ENCODE results near the gene TOP2A.

TOP2A gene

DNA sequence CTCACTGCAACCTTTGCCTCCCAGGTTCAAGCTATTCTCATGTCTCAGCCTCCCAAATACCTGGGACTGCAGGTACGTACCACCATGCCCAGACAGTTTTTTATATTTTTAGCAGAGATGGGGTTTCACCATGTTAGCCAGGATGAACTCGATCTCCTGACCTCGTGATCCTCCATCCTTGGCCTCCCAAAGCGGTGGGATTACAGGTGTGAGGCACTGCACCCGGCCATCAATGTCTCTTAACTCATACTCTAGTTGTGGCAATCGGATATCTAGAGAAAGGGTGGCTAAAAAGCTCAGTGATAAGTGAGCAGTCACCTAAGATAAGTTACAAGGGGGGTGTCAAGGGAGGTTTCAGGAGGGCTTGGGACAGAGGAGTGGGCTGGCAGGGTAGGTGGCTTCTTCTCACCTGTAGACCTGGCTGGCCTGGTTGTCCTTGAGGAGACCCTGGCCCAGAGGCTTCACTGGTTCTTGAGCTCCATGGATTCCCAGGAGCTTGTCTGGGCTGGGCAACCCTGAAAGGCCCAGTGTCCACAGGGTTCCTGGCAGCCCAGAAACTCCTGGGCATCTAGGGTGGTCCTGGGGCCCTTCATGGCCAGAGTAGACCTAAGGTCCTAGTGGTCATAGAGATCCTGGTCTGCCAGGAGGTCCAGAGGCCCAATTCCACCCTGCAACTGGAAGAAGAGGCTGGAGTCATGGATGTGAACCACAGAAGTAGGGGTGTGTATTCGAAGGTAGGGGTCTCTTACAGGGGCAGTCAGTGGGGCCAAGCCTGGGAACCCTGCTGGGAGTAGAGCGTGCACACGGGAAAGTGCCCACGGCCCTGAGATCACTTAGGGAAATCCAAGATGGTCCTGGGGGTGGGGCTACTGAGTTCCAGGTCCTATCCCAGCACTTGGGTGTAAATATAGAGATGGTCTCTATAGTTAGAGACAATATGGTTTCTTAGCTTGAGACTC, 12.9 kb upstream of the TOP2A start:
- TF ChIP-seq, protein P1, sequence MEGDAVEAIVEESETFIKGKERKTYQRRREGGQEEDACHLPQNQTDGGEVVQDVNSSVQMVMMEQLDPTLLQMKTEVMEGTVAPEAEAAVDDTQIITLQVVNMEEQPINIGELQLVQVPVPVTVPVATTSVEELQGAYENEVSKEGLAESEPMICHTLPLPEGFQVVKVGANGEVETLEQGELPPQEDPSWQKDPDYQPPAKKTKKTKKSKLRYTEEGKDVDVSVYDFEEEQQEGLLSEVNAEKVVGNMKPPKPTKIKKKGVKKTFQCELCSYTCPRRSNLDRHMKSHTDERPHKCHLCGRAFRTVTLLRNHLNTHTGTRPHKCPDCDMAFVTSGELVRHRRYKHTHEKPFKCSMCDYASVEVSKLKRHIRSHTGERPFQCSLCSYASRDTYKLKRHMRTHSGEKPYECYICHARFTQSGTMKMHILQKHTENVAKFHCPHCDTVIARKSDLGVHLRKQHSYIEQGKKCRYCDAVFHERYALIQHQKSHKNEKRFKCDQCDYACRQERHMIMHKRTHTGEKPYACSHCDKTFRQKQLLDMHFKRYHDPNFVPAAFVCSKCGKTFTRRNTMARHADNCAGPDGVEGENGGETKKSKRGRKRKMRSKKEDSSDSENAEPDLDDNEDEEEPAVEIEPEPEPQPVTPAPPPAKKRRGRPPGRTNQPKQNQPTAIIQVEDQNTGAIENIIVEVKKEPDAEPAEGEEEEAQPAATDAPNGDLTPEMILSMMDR (IDR thresholded peaks at IDR 0.05; ENCODE audit: low read depth, low read length): no peak
- DNase-seq (ENCODE audit: low read depth in 2 of 2): no peak
- H3K4me3 ChIP-seq (replicated peaks in 1 of 2; ENCODE audit: low read depth in 2 of 2, low read length in 2 of 2): no peak overlapping the region

DNA sequence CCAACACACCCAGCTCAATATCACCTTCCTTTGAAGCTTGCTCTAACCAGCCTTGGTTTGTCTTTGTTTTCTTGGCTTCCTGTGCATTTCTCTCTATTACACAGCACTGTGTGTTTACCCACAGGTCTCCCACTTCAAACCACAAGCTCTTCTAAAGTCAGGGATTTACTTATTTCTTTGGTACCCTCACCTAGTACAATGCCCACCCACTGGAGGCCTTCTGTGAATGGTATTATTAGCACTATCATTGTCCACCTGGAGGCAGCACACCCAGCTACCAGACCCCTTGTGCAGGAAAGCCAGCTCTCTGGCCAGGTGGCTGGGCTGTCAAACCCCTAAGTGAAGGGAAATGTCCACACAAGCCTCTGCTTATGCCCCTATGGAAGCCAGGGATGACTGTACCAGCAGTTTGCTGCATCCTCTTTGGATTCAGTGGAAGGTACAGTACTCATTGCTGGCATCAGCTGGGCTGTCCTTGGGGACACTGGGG, 9.4 kb upstream of the TOP2A start:
- TF ChIP-seq, protein P1 (IDR thresholded peaks at IDR 0.05; ENCODE audit: low read depth, low read length): no peak
- H3K4me3 ChIP-seq (replicated peaks in 1 of 2; ENCODE audit: low read depth in 2 of 2, low read length in 2 of 2): no peak overlapping the region
- DNase-seq (ENCODE audit: low read depth in 2 of 2): no peak

DNA sequence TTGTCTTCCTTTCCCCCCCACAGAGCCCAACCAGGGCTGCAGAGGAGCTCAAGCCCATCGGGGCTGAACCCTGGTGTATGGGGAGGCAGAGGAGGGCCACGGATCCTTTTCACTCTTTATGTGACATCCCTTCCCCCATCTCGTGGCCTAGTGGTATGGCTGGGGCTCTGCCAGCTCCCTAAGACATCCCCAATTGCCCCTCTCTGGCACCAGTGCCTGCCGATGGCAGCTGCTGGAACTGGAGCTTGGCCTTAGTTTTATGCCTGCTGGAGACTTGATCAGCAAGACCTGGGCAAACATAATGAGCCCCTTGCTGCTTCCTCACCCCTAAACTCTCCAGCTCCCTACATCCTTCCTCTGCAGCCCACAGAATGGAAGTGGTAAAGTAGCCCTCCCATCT, 8.0 kb upstream of the TOP2A start:
- H3K4me3 ChIP-seq (replicated peaks in 1 of 2; ENCODE audit: low read depth in 2 of 2, low read length in 2 of 2): no peak overlapping the region
- TF ChIP-seq, protein P1 (IDR thresholded peaks at IDR 0.05; ENCODE audit: low read depth, low read length): no peak
- no peak for DNase-seq (ENCODE audit: low read depth in 2 of 2)

DNA sequence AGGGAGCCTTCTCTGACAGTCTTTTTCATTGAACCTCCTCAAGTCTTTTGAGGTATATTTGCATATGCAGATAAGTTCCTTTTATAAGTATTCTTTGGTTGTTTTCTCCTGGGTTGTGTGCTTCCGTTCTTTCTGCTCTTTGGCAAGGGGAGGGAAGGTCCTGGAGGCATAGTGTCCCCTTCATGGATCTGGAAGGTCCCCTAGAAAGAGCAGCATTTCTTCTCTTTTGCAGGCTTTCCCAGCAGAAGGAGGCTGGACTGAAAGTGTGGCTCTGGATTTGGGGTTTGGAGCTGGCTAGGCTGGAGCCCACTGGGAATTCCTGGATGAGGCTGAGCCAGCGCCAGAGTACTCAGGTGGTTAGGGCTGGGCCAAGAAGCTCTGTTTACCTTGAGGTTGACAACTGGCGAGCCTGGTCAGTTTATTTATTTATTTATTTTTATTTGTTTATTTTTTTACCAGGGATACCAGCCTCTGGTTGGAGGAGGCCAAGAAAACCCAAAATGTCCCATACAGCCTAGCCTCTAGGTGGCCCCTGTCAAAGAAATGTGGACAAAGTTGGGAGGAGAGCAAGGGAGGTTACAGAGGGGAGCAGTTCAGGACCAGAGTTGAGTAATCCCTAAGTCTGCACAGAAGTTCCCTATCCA, 5.4 kb upstream of the TOP2A start:
- TF ChIP-seq, protein P1 (IDR thresholded peaks at IDR 0.05; ENCODE audit: low read depth, low read length): peak; percentile 22
- no peak for DNase-seq (ENCODE audit: low read depth in 2 of 2)

DNA sequence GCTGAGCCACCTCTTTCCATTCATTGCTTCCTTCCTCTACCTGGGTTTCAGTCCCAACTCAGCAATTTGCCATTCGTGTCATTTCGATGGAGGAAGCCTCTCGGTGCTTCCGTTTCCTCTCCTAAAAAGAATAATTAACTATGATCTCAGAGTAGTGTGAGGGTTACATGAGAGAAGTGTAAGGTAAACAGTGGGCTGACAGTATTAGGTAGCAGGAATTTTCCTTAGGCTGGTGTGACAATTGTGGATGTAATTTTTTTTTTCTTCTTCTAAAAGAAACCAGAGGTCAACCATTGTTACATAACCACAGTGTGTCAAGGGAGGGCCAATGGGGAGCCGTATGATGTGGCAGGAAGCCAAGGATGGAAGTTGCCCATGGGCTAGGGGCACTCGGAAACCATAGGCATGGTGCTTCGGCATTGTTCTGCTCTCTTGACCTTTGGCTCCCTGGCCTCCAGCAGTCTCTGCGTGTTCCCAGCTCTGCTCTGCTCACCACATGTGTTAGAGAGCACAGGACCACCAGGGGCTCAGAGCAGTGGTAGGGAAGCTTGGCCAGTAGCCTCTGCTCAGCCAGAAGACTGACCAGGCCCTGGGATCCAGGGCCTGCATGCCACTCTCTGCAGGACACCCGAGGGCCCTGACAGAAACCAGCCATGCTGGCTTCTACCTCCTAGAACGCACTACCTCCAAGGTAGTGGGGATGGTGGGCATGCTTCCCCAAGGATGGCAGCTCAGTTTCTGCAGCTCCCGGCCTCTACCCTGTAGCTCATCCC, 2.0 kb upstream of the TOP2A start:
- H3K4me3 ChIP-seq (replicated peaks in 1 of 2; ENCODE audit: low read depth in 2 of 2, low read length in 2 of 2): no peak overlapping the region
- no peak for DNase-seq (ENCODE audit: low read depth in 2 of 2)
- TF ChIP-seq, protein P1 (IDR thresholded peaks at IDR 0.05; ENCODE audit: low read depth, low read length): no peak

More for the DNA sequence above, 5.4 kb upstream of the TOP2A start:
- H3K4me3 ChIP-seq (replicated peaks in 1 of 2; ENCODE audit: low read depth in 2 of 2, low read length in 2 of 2): no peak overlapping the region

GRCh38 chr17:40418428-40418706, 671 bp upstream of the TOP2A start:
- DNase-seq (ENCODE audit: low read depth in 2 of 2): no peak
- TF ChIP-seq, protein P1 (IDR thresholded peaks at IDR 0.05; ENCODE audit: low read depth, low read length): no peak
- H3K4me3 ChIP-seq (replicated peaks in 1 of 2; ENCODE audit: low read depth in 2 of 2, low read length in 2 of 2): peak overlapping the region; percentile 49 to 51
